ENCODE results near the gene TMEM41B.

Gene TMEM41B

GRCh38 chr11:9310485-9311090, 3.8 kb downstream of the TMEM41B start:
- no peaks in the 10 kb centered on the region for H3K9me3 ChIP-seq (replicated peaks; ENCODE audit: insufficient read depth, low read length)
- no peaks in the 10 kb centered on the region for H4K20me1 ChIP-seq (ENCODE audit: insufficient read depth, low read length)
- no peaks in the 10 kb centered on the region for H3K27me3 ChIP-seq (replicated peaks; ENCODE audit: insufficient read depth, low read length)
- H3K9me2 ChIP-seq (replicated peaks; ENCODE audit: insufficient read depth, low read length) = no peaks in the 10 kb centered on the region
- H3K4me2 ChIP-seq (ENCODE audit: low read depth, low read length) = no peak overlapping the region
- TF ChIP-seq EZH2 (optimal IDR thresholded peaks at IDR 0.05; ENCODE audit: low read depth, low read length) = no peak
- H3K27ac ChIP-seq (ENCODE audit: low read length) = no peak overlapping the region
- H3K4me1 ChIP-seq (ENCODE audit: low read length) = peaks cover 4% of the 10 kb centered on the region; the same call in 1 of the 2 replicates
- no peak overlapping the region for H2AFZ ChIP-seq (ENCODE audit: low read length)
- H3K4me3 ChIP-seq (ENCODE audit: low read length) = no peak overlapping the region
- H3F3A ChIP-seq (ENCODE audit: insufficient read depth, low read length) = peaks cover 14% of the 10 kb centered on the region
- no peak overlapping the region for H3K9ac ChIP-seq (ENCODE audit: low read length)
- peaks cover 82% of the 10 kb centered on the region for H3K79me2 ChIP-seq (ENCODE audit: low read length)
- no peak for DNase-seq
- no peaks in the 10 kb centered on the region for H3K36me3 ChIP-seq (replicated peaks; ENCODE audit: insufficient read depth, low read length)

DNA sequence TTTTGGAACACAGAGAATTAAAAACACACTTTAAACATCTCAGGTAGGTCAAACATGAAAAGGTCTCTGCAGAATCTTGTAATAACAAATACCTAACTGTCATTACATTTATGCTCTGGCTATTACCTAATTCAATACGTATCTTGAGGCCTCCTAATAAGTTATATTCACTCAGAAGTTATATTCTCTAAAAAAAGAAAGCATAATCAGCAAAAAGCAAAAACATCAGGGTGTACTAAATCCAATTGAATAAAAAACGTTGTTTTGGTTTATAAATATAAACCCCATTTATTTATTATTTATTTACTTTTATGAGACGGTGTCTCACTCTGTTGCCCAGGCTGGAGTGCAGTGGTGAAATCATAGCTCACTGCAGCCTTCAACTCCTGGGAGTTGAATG, 10.2 kb downstream of the TMEM41B start:
- no peaks in the 10 kb centered on the region for H3K9me2 ChIP-seq (replicated peaks; ENCODE audit: insufficient read depth, low read length)
- no peaks in the 10 kb centered on the region for H3K27me3 ChIP-seq (replicated peaks; ENCODE audit: insufficient read depth, low read length)
- H2AFZ ChIP-seq (ENCODE audit: low read length) = no peak overlapping the region
- no peaks in the 10 kb centered on the region for H3K9me3 ChIP-seq (replicated peaks; ENCODE audit: insufficient read depth, low read length)
- TF ChIP-seq CTCF (IDR thresholded peaks at IDR 0.05; ENCODE audit: low read length) (no peak), EZH2phosphoT487 (IDR thresholded peaks at IDR 0.05; ENCODE audit: low read length) (no peak), EZH2 (optimal IDR thresholded peaks at IDR 0.05; ENCODE audit: low read depth, low read length) (no peak)
- no peak overlapping the region for H3K9ac ChIP-seq (ENCODE audit: low read length)
- H3K27ac ChIP-seq (ENCODE audit: low read length) = no peak overlapping the region
- H3K4me2 ChIP-seq (ENCODE audit: low read depth, low read length) = no peak overlapping the region
- no peaks in the 10 kb centered on the region; the same call in 1 of the 2 replicates for H4K20me1 ChIP-seq (ENCODE audit: insufficient read depth, low read length)
- H3K4me3 ChIP-seq (ENCODE audit: low read length) = no peak overlapping the region
- no peak for DNase-seq
- no peaks in the 10 kb centered on the region for H3K36me3 ChIP-seq (replicated peaks; ENCODE audit: insufficient read depth, low read length)
- H3F3A ChIP-seq (ENCODE audit: insufficient read depth, low read length) = no peaks in the 10 kb centered on the region
- peaks cover 70% of the 10 kb centered on the region for H3K79me2 ChIP-seq (ENCODE audit: low read length)
- no peaks in the 10 kb centered on the region for H3K4me1 ChIP-seq (ENCODE audit: low read length)

DNA sequence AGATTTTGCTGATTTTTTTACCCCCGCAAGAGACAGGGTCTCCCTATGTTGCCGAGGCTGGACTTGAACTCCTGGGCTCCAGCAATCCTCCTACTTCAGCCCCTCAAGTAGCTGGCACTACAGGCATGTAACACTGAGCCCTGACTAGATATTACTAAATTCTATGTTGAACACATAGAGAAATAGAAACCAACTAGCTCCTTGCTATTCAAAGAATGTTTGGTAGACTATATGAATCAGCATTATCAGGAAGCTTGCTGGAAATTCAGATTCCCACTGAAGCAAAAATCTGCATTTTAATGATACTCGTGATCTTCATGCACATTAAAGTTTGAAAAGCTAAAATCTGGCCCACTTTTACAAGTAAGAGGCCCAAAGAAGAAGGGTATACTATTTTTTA, 11.9 kb downstream of the TMEM41B start:
- Histone ChIP-seq H3K9ac (ENCODE audit: low read length) (no peak overlapping the region), H3K27ac (ENCODE audit: low read length) (no peak overlapping the region), H4K20me1 (ENCODE audit: insufficient read depth, low read length) (no peaks in the 10 kb centered on the region; the same call in 1 of the 2 replicates), H3K4me1 (ENCODE audit: low read length) (no peaks in the 10 kb centered on the region), H3K27me3 (replicated peaks; ENCODE audit: insufficient read depth, low read length) (no peaks in the 10 kb centered on the region), H3F3A (ENCODE audit: insufficient read depth, low read length) (no peaks in the 10 kb centered on the region), H3K4me3 (ENCODE audit: low read length) (no peak overlapping the region), H3K36me3 (replicated peaks; ENCODE audit: insufficient read depth, low read length) (no peaks in the 10 kb centered on the region), H2AFZ (ENCODE audit: low read length) (no peak overlapping the region), H3K9me3 (replicated peaks; ENCODE audit: insufficient read depth, low read length) (no peaks in the 10 kb centered on the region), H3K4me2 (ENCODE audit: low read depth, low read length) (no peak overlapping the region), H3K9me2 (replicated peaks; ENCODE audit: insufficient read depth, low read length) (no peaks in the 10 kb centered on the region), H3K79me2 (ENCODE audit: low read length) (peaks cover 55% of the 10 kb centered on the region)
- DNase-seq = no peak
- no peak for TF ChIP-seq CTCF (IDR thresholded peaks at IDR 0.05; ENCODE audit: low read length)
- no peak for TF ChIP-seq EZH2phosphoT487 (IDR thresholded peaks at IDR 0.05; ENCODE audit: low read length)
- no peak for TF ChIP-seq EZH2 (optimal IDR thresholded peaks at IDR 0.05; ENCODE audit: low read depth, low read length)

DNA sequence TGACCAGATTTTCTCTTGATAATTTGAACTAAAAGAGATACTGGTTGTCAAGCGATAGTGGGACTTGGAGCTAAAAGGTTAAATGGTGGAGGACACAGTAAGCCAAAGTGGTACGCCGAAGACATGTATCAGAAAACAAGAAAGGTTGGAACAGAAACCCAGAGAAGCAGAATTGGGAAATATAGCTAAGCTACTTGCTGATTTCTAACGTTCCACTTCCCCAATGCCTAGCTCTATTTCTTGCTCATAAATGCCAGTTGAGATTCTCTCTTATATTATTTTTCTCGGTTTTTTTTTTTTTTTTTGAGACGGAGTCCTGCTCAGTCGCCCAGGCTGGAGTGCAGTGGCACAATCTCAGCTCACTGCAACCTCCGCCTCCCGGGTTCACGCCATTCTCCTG, 12.7 kb downstream of the TMEM41B start:
- TF ChIP-seq CTCF (IDR thresholded peaks at IDR 0.05; ENCODE audit: low read length) = no peak
- Histone ChIP-seq H4K20me1 (ENCODE audit: insufficient read depth, low read length) (no peaks in the 10 kb centered on the region; the same call in 1 of the 2 replicates), H3K4me1 (ENCODE audit: low read length) (no peaks in the 10 kb centered on the region), H3K9ac (ENCODE audit: low read length) (no peak overlapping the region), H3K9me3 (replicated peaks; ENCODE audit: insufficient read depth, low read length) (no peaks in the 10 kb centered on the region), H3K27ac (ENCODE audit: low read length) (no peak overlapping the region), H2AFZ (ENCODE audit: low read length) (no peak overlapping the region), H3K36me3 (replicated peaks; ENCODE audit: insufficient read depth, low read length) (no peaks in the 10 kb centered on the region), H3K4me3 (ENCODE audit: low read length) (no peak overlapping the region), H3K9me2 (replicated peaks; ENCODE audit: insufficient read depth, low read length) (no peaks in the 10 kb centered on the region), H3K27me3 (replicated peaks; ENCODE audit: insufficient read depth, low read length) (no peaks in the 10 kb centered on the region), H3K4me2 (ENCODE audit: low read depth, low read length) (no peak overlapping the region), H3F3A (ENCODE audit: insufficient read depth, low read length) (no peaks in the 10 kb centered on the region), H3K79me2 (ENCODE audit: low read length) (peaks cover 47% of the 10 kb centered on the region)
- DNase-seq = no peak
